SIG-M5 (cell line): ENCODE measurements around the gene GFER.

ENCODE experiments used
- DNase-seq: peaks from one replicate; lab custom pipeline; 2025; lab: John Stamatoyannopoulos, UW

GFER gene

GRCh38 chr16:1990351-1991134, 6.5 kb downstream of the GFER start:
- no peak for DNase-seq

GRCh38 chr16:1991135-1991551, 7.2 kb downstream of the GFER start:
- DNase-seq: no peak

GRCh38 chr16:1991588-1991947, 7.6 kb downstream of the GFER start:
- no peak for DNase-seq

DNA sequence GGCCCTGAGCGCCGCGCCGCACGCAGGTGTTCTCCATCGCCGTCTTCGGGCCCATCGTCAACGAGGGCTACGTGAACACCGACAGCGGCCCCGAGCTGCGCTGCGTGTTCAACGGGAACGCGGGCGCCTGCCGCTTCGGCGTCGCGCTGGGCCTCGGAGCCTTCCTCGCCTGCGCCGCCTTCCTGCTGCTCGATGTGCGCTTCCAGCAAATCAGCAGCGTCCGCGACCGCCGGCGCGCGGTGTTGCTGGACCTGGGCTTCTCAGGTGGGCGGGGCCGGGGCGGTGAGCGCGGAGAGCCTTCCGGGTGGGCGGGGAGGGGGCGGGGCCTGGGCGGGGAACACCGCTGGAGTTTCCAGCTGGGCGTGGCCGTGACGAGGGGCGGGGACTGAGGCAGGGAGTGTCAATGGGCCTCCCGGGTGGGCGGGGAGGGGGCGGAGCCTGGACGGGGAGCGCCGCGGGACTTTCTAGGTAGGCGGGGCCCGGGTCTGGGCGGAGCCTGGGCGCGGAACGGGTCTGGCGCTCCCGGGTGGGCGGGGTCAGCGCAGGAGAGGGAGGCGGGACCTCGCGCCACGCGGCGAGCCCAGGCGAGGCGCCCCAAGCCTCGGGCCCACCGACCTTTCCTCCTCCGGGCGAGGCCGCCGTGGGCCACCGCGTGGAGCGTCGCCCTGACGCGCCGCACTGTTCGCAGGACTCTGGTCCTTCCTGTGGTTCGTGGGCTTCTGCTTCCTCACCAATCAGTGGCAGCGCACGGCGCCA, 8.1 kb downstream of the GFER start:
- DNase-seq: no peak

- no peak for DNase-seq
Measured at GRCh38 chr16:1992704-1993317, 8.8 kb downstream of the GFER start.

- no peak for DNase-seq
Measured at GRCh38 chr16:1993731-1994131, 9.7 kb downstream of the GFER start.

GRCh38 chr16:1997494-1998359, 13.7 kb downstream of the GFER start:
- no peak for DNase-seq

GRCh38 chr16:1998360-1998835, 14.4 kb downstream of the GFER start:
- DNase-seq: no peak

DNA sequence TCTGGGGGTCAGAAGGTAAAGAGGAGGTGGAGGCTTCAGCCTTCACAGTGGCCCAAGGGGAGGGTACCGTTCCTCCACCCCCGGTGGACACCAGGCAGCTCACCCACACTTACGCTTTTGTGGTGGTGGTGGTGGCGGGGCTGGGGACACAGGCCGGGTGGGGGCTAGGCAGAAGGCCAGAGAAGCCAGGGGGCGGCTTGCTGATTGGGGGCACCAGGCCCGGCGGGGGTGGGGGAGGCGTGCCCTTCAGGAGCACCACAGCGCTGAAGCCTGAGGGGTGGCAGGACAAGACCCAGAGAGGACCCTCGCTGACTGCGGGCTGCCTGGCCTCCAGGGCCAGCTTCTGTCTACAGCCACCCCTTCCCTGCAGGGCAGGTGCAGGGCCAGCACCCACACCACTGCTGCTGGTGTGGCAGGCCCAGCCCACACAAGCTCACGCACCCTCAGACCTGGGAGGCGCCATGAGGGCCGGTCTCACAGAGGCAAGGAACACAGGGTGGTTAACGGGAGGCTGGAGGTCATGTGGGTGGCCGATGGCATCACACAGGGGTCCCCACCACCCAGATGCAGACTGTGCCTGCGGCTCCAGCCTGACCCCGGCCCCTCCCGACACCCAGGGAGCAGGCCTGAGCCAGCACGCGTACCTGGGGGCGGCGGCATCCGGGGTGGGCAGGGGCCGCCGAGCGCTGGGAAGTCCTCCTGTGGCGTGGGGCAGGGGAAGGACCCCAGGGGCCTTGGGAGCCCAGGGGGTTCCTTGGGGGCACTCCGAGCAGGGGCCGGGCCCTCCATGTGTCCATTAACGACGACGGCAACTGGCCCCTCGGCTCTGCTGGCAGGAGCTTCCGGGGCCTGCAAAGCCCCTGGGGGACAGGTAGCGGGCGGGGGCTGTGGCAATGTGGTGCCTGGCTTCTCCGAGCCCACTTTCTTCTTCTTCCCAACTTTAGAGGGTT, 15.1 kb downstream of the GFER start:
- no peak for DNase-seq

GRCh38 chr16:1999866-2000514, 16.0 kb downstream of the GFER start:
- DNase-seq: no peak

- no peak for DNase-seq
Measured at GRCh38 chr16:2001035-2001434, 17.0 kb downstream of the GFER start.

GRCh38 chr16:2001456-2002355, 17.7 kb downstream of the GFER start:
- no peak for DNase-seq

DNA sequence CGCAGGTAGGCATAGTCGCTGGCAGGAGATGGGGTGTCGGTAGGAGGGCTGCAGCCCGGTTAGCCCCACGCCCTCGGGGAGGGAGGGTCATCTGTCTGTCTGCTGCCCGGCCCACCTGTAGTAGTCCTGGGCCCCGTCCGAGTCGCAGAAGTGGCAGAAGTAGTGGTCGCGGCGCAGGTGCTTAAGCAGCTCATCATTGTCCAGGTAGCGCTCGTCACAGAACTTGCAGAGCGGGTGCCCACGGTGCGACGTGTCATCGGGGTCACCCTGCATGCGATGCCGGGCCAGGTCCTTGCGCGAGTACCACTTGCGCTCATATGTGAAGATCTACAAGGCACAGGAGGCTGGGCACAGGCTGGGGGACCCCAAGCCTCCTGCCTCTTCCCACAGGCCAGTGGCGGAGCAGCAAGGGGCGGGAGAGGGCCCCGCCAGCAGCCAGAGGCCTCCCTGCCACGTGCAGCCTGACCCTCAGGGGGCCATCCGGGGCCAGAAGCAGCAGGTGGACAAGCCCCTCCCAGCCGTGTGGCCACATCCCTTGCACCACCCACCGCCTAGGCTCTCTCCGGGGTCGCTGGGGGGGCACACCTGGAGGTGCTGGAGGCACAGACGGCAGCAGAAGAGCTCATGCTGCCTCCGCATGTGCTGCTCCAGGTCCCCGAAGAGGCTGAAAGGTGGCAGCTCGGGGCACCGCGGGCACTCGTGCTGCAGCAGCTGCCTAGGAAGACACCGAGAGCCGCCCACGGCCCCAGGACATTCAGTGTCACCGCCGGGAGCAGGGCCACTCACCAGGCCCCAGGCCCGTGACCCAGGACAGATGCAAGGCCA, 18.6 kb downstream of the GFER start:
- DNase-seq: no peak

DNA sequence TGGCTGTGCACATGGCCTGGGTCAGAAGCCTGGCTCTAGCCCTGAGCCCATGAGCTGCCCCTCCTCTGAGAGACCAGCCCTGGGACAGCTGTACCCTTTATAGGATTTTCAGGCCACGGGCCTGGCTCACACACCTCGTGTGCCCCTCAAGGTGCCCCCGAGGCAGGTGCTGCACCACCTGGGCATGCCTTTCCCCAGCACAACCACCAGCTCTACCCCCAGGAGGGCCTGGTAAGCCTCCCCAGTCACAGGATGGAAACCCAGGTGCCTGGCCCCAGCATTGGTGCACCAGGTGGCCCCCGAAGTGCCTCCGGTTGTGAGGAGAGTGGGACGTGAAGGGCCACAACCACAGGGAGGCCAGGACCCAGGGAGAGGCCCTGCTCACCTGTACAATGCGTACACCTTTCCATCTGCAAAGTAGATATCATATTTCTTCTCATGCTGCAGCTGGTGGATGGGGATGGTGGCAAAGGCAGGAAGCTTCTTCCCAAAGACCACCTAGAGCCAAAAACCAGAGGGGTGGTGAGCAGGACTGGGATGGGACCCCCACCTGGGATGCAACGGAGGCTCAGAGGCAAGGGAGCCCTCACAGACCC, 19.3 kb downstream of the GFER start:
- no peak for DNase-seq

DNA sequence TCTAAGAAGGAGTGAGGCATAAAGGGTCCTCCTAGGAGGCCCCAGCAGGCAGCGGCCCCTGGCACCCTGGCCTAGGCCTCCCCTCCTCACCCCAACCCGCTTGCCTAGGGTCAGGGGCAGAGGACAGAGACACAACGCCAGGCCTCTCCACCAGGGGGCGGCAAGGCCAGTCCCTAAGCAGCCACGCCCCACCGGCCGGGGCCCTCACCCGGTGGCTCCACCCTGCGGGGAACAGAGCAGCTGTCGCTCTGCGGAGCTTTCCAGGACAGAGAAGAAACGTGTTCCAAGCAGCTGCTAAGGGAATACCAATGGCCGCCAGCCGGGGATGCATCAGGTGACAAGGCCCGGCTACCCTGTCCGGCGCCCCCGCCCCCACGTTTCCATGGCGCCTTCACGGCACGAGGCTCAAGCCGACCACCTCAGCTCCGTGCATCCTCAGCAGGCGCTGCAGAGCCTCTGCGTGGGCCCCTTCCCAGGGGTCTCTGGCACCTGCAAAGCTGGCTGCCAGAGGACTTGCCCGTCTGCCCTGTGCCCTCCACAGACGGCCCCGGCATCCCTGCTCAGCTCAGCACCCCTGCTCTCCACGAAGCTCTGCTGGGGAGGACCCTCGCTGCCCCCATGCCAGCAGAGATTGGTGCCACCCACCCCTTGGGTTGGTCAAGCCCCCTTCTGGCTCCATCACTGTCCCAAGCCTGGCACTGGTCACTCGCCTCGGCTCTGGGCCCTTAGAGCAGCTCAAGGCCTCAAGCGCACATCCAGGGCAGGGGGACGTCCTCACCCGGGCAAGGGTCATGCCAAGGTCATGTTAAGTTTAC, 20.0 kb downstream of the GFER start:
- DNase-seq: no peak

DNA sequence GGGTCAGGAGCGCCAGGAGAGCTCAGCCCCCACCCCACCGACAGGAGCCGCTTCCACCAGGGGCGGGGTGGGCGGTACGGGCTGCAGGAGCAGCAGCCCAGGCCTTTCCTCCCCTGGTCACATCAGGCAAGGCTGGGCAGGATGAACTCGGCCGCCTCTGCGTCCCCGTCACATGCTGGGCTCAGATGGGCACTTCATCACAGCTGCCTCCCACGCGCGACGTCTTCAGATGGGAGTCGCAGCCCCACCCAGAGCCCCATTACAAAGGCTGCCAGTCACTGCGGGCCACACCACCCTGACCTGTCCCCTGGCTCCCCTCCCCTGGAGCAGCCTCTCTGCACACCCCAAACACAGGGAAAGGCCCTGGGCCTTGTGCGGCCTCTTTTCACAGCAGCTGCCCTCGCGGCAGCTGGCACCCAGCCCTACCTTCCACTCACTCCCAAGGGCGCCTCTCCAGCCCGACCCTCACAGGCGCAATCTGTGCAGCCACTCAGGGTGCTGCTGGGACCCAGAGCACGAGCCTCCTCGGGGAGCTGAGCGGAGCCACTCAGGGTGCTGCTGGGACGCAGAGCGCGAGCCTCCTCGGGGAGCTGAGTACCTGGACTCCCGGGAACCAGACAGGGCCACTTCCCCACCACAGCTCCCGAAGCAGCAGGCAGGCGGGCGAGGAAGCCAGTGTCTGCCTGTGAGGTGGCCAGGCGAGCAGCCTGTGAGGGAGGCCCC, 21.0 kb downstream of the GFER start:
- no peak for DNase-seq
